HEK293T (cell line): Measurements from ENCODE around the gene S100A16.
A peak's percentile ranks its signal among the peaks of the same experiment; 100 is the strongest.

Experiments
- CTCF ChIA-PET: fragments of 350-600 bp; formaldehyde crosslinking; extraction: SDS; loops from one replicate; lab custom pipeline; 2021; ENCODE audit warnings: antibody characterized with exemption, inconsistent platforms; lab: Yijun Ruan, JAX
- POLR2A ChIA-PET: fragments of 350-600 bp; formaldehyde crosslinking; extraction: SDS; loops from one replicate; lab custom pipeline; 2020; ENCODE audit warnings: antibody characterized with exemption, inconsistent platforms; lab: Yijun Ruan, JAX
- DNase-seq: peaks from one replicate; pipeline ENCODE4 v3.0.0; 2012; ENCODE audit warnings: mixed read lengths; ENCODE audit errors: extremely low spot score
- ARNT ChIP-seq: fragments of 450-650 bp; IDR thresholded peaks from 2 replicates; pipeline ENCODE4 v1.6.1; 2017; ENCODE audit warnings: mild to moderate bottlenecking
- BHLHE40 ChIP-seq: fragments of 450-650 bp; IDR thresholded peaks from 2 replicates; pipeline ENCODE4 v1.6.1; 2016; ENCODE audit warnings: mild to moderate bottlenecking, moderate library complexity, borderline replicate concordance
- CTBP1 ChIP-seq: fragments of 450-650 bp; IDR thresholded peaks from 2 replicates; pipeline ENCODE4 v1.6.1; 2016; ENCODE audit warnings: borderline replicate concordance
- ELF4 ChIP-seq: fragments of 450-650 bp; IDR thresholded peaks from 2 replicates; pipeline ENCODE4 v1.6.1; 2017; ENCODE audit warnings: antibody characterized with exemption
- FOXA1 ChIP-seq: fragments of 450-650 bp; IDR thresholded peaks from 2 replicates; pipeline ENCODE4 v1.6.1; 2016; ENCODE audit warnings: mild to moderate bottlenecking
- FOXK2 ChIP-seq: fragments of 450-650 bp; IDR thresholded peaks from 2 replicates; pipeline ENCODE4 v1.6.1; 2016; ENCODE audit warnings: mild to moderate bottlenecking
- FOXM1 ChIP-seq: fragments of 450-650 bp; IDR thresholded peaks from 2 replicates; pipeline ENCODE4 v1.6.1; 2017; ENCODE audit warnings: mild to moderate bottlenecking, borderline replicate concordance
- HDGF ChIP-seq: fragments of 450-650 bp; IDR thresholded peaks from 2 replicates; pipeline ENCODE4 v1.6.1; 2017; ENCODE audit warnings: antibody characterized with exemption, borderline replicate concordance
- L3MBTL2 ChIP-seq: fragments of 450-650 bp; conservative IDR thresholded peaks from 2 replicates; pipeline ENCODE4 v1.6.1; 2016; ENCODE audit warnings: mild to moderate bottlenecking
- LEF1 ChIP-seq: fragments of 450-650 bp; IDR thresholded peaks from 2 replicates; pipeline ENCODE4 v1.6.1; 2017; ENCODE audit warnings: mild to moderate bottlenecking, borderline replicate concordance
- NFRKB ChIP-seq: fragments of 450-650 bp; IDR thresholded peaks from 2 replicates; pipeline ENCODE4 v1.6.1; 2016; ENCODE audit warnings: mild to moderate bottlenecking, moderate library complexity
- SP1 ChIP-seq: fragments of 450-650 bp; IDR thresholded peaks from 2 replicates; pipeline ENCODE4 v1.6.1; 2017
- SUZ12 ChIP-seq: fragments of 450-650 bp; IDR thresholded peaks from 2 replicates; pipeline ENCODE4 v1.6.1; 2016; ENCODE audit warnings: mild to moderate bottlenecking
- TARDBP ChIP-seq: fragments of 450-650 bp; IDR thresholded peaks from 2 replicates; pipeline ENCODE4 v1.6.1; 2016
- ZNF384 ChIP-seq: fragments of 450-650 bp; IDR thresholded peaks from 2 replicates; pipeline ENCODE4 v1.6.1; 2016
- TF ChIP-seq, protein P1 (sequence below): fragments of 450-650 bp; IDR thresholded peaks from 2 replicates; pipeline ENCODE4 v1.6.1; 2016

S100A16 gene

DNA sequence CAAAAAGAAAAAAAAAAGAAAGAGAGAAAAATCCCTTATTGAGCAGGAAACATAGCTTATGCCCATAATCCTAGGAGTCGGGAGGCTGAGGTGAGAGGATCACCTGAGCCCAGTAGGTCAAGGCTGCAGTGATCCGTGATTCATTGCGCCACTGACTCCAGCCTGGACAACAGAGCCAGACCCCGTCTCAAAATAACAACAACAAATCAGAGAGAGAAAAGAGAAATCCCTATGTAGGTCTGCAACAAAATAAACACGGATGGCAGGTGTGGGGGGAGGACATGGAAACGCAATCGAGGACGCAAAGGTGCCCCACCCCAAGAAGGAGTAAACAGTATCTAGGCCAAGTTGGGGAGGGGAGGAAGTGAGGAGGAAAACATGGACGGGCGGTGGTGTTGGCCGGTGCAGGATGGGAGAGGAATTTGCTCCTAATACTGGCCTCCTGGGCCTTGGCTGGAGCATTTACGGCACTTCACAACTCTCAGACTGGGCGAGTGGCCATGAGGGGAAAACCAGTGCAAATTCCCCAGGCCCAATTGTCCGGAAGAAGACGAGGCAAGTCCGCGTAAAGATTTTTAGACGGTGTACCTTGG, 20.3 kb upstream of the S100A16 start:
- TF ChIP-seq CTBP1 (no peak), L3MBTL2 (peak; percentile 50), ARNT (no peak)
- DNase-seq: peak; percentile 56
- CTCF ChIA-PET: interaction anchor here (0.6 to 1.5 kb wide), 3 partner anchors 49 to 115 kb away, joined by 4 read pairs; no protein-coding TSS in a partner anchor
- POLR2A ChIA-PET: interaction anchor here (0.6 to 2.7 kb wide), 51 partner anchors 10 to 357 kb away, joined by 3 to 47 read pairs (median 7); partner anchors contain the start of genes CREB3L4, ILF2, INTS3 and JTB

DNA sequence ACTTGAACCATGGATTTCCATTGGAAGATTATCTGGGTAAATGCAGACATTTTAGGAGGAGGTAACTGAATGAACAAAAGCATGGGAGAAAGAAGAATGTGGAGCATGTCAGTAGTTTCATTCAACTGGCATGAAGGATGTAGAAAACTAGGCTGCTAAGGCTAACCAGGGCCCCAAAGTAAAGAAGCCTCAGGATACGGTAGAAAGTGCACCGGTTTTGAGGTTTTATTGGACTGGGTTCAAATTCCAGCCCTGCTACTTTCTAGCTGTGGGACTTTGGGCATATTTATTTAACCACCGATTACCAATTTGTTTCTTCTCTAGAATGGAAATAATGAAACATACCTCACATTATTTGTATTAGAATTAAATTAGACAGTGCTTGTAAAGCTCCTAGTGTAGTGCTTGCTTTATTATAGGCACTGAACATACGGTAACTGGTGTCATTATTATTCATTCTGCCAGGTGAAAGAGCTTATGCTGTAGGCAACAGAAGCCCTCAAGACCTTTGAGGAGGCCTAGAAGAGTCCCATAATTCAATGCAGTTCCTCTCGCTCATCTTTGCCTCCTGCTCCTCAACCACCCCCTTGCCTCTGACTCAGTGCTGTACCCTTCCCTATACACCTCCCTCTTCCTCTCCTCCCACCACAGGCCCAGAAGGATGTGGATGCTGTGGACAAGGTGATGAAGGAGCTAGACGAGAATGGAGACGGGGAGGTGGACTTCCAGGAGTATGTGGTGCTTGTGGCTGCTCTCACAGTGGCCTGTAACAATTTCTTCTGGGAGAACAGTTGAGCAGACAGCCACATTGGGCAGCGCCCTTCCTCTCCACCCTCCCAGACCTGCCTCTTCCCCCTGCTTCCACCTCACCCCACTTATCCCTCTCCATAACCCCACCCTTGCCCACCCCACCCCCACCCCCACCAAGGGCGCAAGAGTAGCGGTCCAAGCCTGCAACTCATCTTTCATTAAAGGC, 18.4 kb upstream of the S100A16 start:
- TF ChIP-seq SP1: no peak
- TF ChIP-seq BHLHE40: no peak
- TF ChIP-seq ZNF384: no peak
- TF ChIP-seq SUZ12: no peak
- TF ChIP-seq L3MBTL2: no peak
- TF ChIP-seq ELF4: no peak
- no peak for DNase-seq
- ChIA-PET POLR2A (interaction anchor here (0.8 to 1.8 kb wide), 2 partner anchors 16 to 59 kb away, joined by 3 to 4 read pairs; partner anchors contain the start of gene S100A14), CTCF (no interaction called here)

DNA sequence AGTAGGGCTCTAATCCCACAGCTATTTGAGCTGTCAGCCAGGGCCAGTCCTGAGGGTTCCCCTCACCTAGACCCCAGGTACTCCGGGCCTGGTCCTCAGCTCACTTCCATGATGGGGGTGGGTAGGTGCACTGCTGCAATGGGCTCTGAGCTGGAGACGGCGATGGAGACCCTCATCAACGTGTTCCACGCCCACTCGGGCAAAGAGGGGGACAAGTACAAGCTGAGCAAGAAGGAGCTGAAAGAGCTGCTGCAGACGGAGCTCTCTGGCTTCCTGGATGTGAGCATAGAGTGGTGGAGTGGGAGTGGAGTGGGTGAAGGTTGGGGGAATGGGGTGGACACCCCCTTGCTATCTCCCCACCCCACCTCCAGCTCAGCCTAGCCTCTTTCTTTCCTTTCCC, 17.4 kb upstream of the S100A16 start:
- no peak for DNase-seq
- TF ChIP-seq ELF4 (no peak), SP1 (no peak), FOXK2 (no peak), SUZ12 (no peak), BHLHE40 (no peak), FOXA1 (no peak), NFRKB (no peak), ARNT (no peak), TARDBP (no peak), CTBP1 (no peak), HDGF (no peak), L3MBTL2 (no peak), FOXM1 (no peak), LEF1 (no peak), ZNF384 (no peak)
- TF ChIP-seq, protein P1, sequence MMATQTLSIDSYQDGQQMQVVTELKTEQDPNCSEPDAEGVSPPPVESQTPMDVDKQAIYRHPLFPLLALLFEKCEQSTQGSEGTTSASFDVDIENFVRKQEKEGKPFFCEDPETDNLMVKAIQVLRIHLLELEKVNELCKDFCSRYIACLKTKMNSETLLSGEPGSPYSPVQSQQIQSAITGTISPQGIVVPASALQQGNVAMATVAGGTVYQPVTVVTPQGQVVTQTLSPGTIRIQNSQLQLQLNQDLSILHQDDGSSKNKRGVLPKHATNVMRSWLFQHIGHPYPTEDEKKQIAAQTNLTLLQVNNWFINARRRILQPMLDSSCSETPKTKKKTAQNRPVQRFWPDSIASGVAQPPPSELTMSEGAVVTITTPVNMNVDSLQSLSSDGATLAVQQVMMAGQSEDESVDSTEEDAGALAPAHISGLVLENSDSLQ: no peak
- ChIA-PET CTCF (no interaction called here), POLR2A (interaction anchor here (0.8 to 2.2 kb wide), 5 partner anchors 15 to 360 kb away, joined by 3 to 7 read pairs (median 3); partner anchors contain the start of gene S100A14)

DNA sequence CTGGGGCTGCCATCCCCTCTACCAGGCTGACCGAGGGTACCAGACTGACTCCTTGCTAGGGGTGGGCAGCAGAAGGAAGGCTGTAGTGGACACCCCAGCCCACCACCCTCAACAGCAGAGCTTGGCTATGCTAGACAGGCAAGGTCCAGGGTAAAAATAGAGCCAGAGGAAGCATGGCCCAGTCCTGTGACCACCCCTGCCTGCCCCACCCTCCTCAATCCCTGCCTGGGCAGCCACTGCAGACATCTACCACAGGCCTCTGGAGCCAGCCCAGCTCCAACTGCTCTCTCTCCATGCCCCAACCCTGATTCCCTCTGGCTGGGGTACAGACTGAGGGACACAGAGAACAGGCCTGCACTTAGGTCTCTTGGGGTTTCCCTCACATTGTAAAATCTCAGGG, 17.0 kb upstream of the S100A16 start:
- CTCF ChIA-PET: no interaction called here
- POLR2A ChIA-PET: interaction anchor here (0.8 to 2.2 kb wide), 4 partner anchors 17 to 360 kb away, joined by 3 to 7 read pairs (median 4); no protein-coding TSS in a partner anchor
- TF ChIP-seq L3MBTL2: no peak
- no peak for TF ChIP-seq FOXA1
- TF ChIP-seq, protein P1: no peak
- no peak for TF ChIP-seq SP1
- no peak for TF ChIP-seq FOXK2
- TF ChIP-seq FOXM1: no peak
- no peak for TF ChIP-seq ELF4
- no peak for TF ChIP-seq ZNF384
- no peak for TF ChIP-seq NFRKB
- no peak for DNase-seq

DNA sequence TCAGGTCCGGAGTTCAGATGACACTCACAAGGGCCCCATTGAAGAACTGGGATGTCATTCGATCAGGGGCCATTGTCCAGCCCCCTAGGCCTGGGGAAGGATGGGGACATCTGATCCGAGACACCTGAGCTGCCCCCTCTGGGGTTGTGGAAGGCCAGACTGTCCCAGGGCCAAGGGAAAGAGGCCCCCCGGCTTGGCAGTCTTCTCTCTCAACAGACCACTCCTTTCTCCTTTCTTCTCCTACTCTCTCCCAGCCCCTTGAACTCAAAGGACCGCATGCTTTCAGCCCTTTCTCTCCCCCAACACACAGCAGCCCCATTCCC, 16.4 kb upstream of the S100A16 start:
- TF ChIP-seq L3MBTL2: no peak
- TF ChIP-seq TARDBP: no peak
- TF ChIP-seq ZNF384: no peak
- TF ChIP-seq, protein P1: no peak
- no peak for TF ChIP-seq ELF4
- no peak for TF ChIP-seq SP1
- no peak for TF ChIP-seq LEF1
- TF ChIP-seq BHLHE40: no peak
- TF ChIP-seq FOXK2: no peak
- TF ChIP-seq FOXM1: no peak
- POLR2A ChIA-PET: interaction anchor here (1.0 to 2.2 kb wide), 2 partner anchors 18 to 61 kb away, joined by 3 to 7 read pairs; no protein-coding TSS in a partner anchor
- DNase-seq: no peak
- CTCF ChIA-PET: interaction anchor here (2.3 kb wide), 1 partner anchor 43 kb away, joined by 9 read pairs; no protein-coding TSS in a partner anchor
